ENCODE measurements around the gene SYT9. TPM values are rescaled to one million over a fixed set of nuclear protein-coding genes. Genes with fewer than 3 reads are reported as not detected.

The SYT9 gene
- total and polyA plus RNA-seq, 2 experiments from 2014 or later, result not detected

DNA sequence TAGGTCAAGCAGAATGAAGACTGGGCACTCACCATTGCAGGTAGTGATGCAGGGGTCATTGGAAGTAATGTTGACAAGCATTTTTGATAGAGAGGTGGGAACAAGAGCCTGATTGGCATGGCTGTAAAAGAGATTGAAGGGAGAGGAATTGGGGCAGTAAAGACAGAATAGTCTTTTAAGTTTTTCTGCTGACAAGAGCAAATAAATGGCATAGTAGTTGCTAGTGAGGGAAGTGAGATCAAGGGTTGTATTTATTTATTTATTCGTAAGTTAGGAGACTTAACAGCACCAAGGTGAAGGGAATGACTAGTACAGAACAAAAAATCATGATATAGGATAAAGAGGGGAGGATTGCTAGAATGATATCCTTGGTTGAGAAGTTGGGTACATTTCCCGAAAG is 11.0 kb downstream of the SYT9 start:
- no peak for DNase-seq
- in situ Hi-C loops (cut with MboI), result no loop called here
- H4K20me1 ChIP-seq (ENCODE audit: insufficient read depth), result no peaks in the 10 kb centered on the region
- no peaks in the 10 kb centered on the region for H3K9me3 ChIP-seq (ENCODE audit: low read depth)
- no peaks in the 10 kb centered on the region for H3K4me1 ChIP-seq (ENCODE audit: insufficient read depth)
- no peaks in the 10 kb centered on the region for H3K79me2 ChIP-seq (ENCODE audit: insufficient read depth)
- H3K36me3 ChIP-seq (ENCODE audit: low read depth), result no peaks in the 10 kb centered on the region
- H3K27ac ChIP-seq, result no peak overlapping the region
- H3K4me3 ChIP-seq, result no peak overlapping the region
- no peak overlapping the region for H3K9ac ChIP-seq
- no peaks in the 10 kb centered on the region for H3F3A ChIP-seq (ENCODE audit: insufficient read depth)
- WGBS, 2 experiments (ENCODE audit: low coverage in 1 of 2, low lambda C conversion rate in 2 of 2, missing lambda C conversion rate in 2 of 2), result 10 to 19% methylated on average over 2 of the region's 2 CpGs
- H2AFZ ChIP-seq, result no peak overlapping the region
- TF ChIP-seq EZH2phosphoT487 (IDR thresholded peaks at IDR 0.05; ENCODE audit: insufficient read depth, low read depth) (no peak), EZH2 (IDR thresholded peaks at IDR 0.05; ENCODE audit: insufficient read depth, poor library complexity, severe bottlenecking) (no peak)
- no peaks in the 10 kb centered on the region for H3K9me2 ChIP-seq (ENCODE audit: insufficient read depth)
- H3K27me3 ChIP-seq (replicated peaks; ENCODE audit: insufficient read depth), result no peaks in the 10 kb centered on the region
- H3K4me2 ChIP-seq (ENCODE audit: unreplicated experiment), result no peak overlapping the region

DNA sequence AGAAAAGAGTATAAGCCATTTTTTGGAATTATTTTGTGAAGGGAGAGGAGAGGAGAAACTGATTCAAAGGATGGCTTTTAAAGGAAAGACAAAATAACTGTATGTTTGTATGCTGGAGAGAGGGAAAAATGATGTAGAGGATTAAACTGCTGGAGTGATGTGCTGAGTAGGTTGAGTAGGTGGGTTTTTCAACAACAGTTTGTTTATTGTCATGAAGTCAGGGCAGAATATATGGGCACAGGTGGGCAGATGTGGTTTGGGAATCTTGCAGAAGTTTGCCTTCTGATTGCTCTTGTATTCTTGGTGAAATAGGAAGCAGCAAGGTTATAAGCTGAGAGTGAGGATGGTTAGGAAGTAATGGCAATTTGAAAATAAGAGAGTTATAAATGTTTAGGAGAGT is 12.1 kb downstream of the SYT9 start:
- no peak for TF ChIP-seq EZH2 (IDR thresholded peaks at IDR 0.05; ENCODE audit: insufficient read depth, poor library complexity, severe bottlenecking)
- TF ChIP-seq EZH2phosphoT487 (IDR thresholded peaks at IDR 0.05; ENCODE audit: insufficient read depth, low read depth), result no peak
- Histone ChIP-seq H3K4me3 (no peak overlapping the region), H3K9me3 (ENCODE audit: low read depth) (no peaks in the 10 kb centered on the region), H3K36me3 (ENCODE audit: low read depth) (no peaks in the 10 kb centered on the region), H3K79me2 (ENCODE audit: insufficient read depth) (no peaks in the 10 kb centered on the region), H3K4me2 (ENCODE audit: unreplicated experiment) (no peak overlapping the region), H3K9ac (no peak overlapping the region), H3F3A (ENCODE audit: insufficient read depth) (no peaks in the 10 kb centered on the region), H2AFZ (no peak overlapping the region), H3K27ac (no peak overlapping the region), H4K20me1 (ENCODE audit: insufficient read depth) (no peaks in the 10 kb centered on the region), H3K27me3 (replicated peaks; ENCODE audit: insufficient read depth) (no peaks in the 10 kb centered on the region), H3K9me2 (ENCODE audit: insufficient read depth) (no peaks in the 10 kb centered on the region), H3K4me1 (ENCODE audit: insufficient read depth) (no peaks in the 10 kb centered on the region)
- in situ Hi-C loops (cut with MboI), result no loop called here
- DNase-seq, result no peak

DNA sequence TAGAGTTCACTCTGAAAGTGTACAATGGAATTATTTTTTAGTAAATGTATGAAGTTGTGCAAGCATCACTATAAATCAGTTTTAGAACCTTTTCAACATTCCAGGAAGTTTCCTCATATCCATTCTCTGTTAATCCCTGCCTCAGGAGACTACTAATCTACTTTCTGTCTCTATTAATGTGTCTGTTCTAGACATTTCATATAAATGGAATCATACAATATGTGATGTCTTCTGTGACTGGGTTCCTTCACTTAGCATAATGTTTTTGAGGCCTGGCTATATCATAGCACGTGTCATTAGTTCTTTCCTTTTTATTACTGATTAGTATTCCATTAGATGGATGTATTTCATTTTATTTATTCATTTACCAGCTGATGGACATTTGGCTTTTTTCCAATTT is 17.1 kb downstream of the SYT9 start:
- Histone ChIP-seq H3K4me3 (no peak overlapping the region), H3K79me2 (ENCODE audit: insufficient read depth) (no peaks in the 10 kb centered on the region), H2AFZ (no peak overlapping the region), H3K9ac (no peak overlapping the region), H3K4me2 (ENCODE audit: unreplicated experiment) (no peak overlapping the region), H3K9me2 (ENCODE audit: insufficient read depth) (no peaks in the 10 kb centered on the region), H3K9me3 (ENCODE audit: low read depth) (no peaks in the 10 kb centered on the region), H3K4me1 (ENCODE audit: insufficient read depth) (no peaks in the 10 kb centered on the region), H3F3A (ENCODE audit: insufficient read depth) (no peaks in the 10 kb centered on the region), H3K36me3 (ENCODE audit: low read depth) (no peaks in the 10 kb centered on the region), H3K27me3 (replicated peaks; ENCODE audit: insufficient read depth) (no peaks in the 10 kb centered on the region), H4K20me1 (ENCODE audit: insufficient read depth) (no peaks in the 10 kb centered on the region), H3K27ac (no peak overlapping the region)
- in situ Hi-C loops (cut with MboI), result no loop called here
- TF ChIP-seq EZH2 (IDR thresholded peaks at IDR 0.05; ENCODE audit: insufficient read depth, poor library complexity, severe bottlenecking) (no peak), EZH2phosphoT487 (IDR thresholded peaks at IDR 0.05; ENCODE audit: insufficient read depth, low read depth) (no peak)
- DNase-seq, result no peak
- WGBS, 2 experiments (ENCODE audit: low coverage in 1 of 2, low lambda C conversion rate in 2 of 2, missing lambda C conversion rate in 2 of 2), result 13 to 20% methylated on average over 1 of the region's 1 CpG

DNA sequence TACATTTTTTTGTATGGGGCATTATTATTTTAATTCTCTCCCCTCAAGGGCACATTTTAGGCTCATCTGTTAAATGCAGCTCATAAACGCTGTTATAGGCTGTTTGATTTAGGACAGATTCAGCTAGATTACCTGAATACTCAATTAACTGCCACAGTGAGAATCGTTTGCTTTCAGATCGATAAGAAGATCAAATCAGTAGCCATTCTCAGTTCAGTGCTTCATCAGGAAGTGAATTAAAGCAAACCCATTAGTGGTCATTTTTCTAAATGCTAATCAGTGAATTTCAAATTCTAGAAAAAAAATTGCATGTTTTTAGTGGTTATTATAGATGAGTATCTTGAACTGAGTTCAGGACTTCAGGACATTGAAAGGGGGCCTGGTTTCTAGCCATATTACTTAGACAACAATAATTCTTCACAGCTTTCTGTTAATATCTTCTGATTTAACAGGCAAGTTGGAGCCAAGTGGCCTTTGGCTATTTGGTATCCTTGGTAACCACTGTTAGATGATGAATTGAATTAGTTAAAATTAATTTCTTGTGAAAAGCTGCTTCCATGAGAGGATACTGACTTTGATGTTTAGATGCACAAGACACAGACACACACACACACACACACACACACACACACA is 18.6 kb downstream of the SYT9 start:
- no peaks in the 10 kb centered on the region for H3K36me3 ChIP-seq (ENCODE audit: low read depth)
- no peak overlapping the region for H3K9ac ChIP-seq
- H3K79me2 ChIP-seq (ENCODE audit: insufficient read depth), result no peaks in the 10 kb centered on the region
- TF ChIP-seq EZH2 (IDR thresholded peaks at IDR 0.05; ENCODE audit: insufficient read depth, poor library complexity, severe bottlenecking) (no peak), EZH2phosphoT487 (IDR thresholded peaks at IDR 0.05; ENCODE audit: insufficient read depth, low read depth) (no peak)
- no peak overlapping the region for H3K4me3 ChIP-seq
- H3K4me1 ChIP-seq (ENCODE audit: insufficient read depth), result no peaks in the 10 kb centered on the region
- H3K27ac ChIP-seq, result no peak overlapping the region
- H3K4me2 ChIP-seq (ENCODE audit: unreplicated experiment), result no peak overlapping the region
- no peak for DNase-seq
- in situ Hi-C loops (cut with MboI), result no loop called here
- H3K9me3 ChIP-seq (ENCODE audit: low read depth), result no peaks in the 10 kb centered on the region
- no peaks in the 10 kb centered on the region for H3F3A ChIP-seq (ENCODE audit: insufficient read depth)
- H3K9me2 ChIP-seq (ENCODE audit: insufficient read depth), result no peaks in the 10 kb centered on the region
- no peaks in the 10 kb centered on the region for H4K20me1 ChIP-seq (ENCODE audit: insufficient read depth)
- H2AFZ ChIP-seq, result no peak overlapping the region
- no peaks in the 10 kb centered on the region for H3K27me3 ChIP-seq (replicated peaks; ENCODE audit: insufficient read depth)
- WGBS, 2 experiments (ENCODE audit: low coverage in 1 of 2, low lambda C conversion rate in 2 of 2, missing lambda C conversion rate in 2 of 2), result 52 to 60% methylated on average over 3 of the region's 3 CpGs

DNA sequence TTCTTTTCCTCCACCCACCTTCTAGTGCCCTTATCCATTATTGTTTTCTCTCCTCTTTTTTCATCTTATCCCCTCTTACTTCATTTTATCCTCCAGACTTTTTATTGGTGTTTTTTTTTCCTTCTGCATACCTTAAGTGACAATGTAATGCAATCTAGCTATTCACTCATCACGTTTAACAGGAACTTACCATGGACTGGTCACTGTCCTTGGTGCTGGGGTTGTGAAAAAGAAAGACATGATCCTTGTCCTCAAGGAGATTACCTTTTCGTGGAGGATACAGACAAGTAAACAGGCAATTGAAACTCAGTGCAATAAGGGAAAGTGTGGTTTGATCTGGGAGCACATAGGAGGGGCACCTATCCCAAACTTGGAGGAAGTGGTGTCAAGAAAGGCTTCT is 20.7 kb downstream of the SYT9 start:
- H2AFZ ChIP-seq, result no peak overlapping the region
- 30 to 32% methylated on average over 2 of the region's 2 CpGs for WGBS, 2 experiments (ENCODE audit: low coverage in 1 of 2, low lambda C conversion rate in 2 of 2, missing lambda C conversion rate in 2 of 2)
- DNase-seq, result peak; percentile 5
- H3K27ac ChIP-seq, result no peak overlapping the region
- in situ Hi-C loops (cut with MboI), result no loop called here
- no peaks in the 10 kb centered on the region for H3K4me1 ChIP-seq (ENCODE audit: insufficient read depth)
- no peak overlapping the region for H3K4me2 ChIP-seq (ENCODE audit: unreplicated experiment)
- H3K4me3 ChIP-seq, result no peak overlapping the region
- H3K36me3 ChIP-seq (ENCODE audit: low read depth), result no peaks in the 10 kb centered on the region
- no peaks in the 10 kb centered on the region for H4K20me1 ChIP-seq (ENCODE audit: insufficient read depth)
- no peak overlapping the region for H3K9ac ChIP-seq
- no peak for TF ChIP-seq EZH2phosphoT487 (IDR thresholded peaks at IDR 0.05; ENCODE audit: insufficient read depth, low read depth)
- no peaks in the 10 kb centered on the region for H3K79me2 ChIP-seq (ENCODE audit: insufficient read depth)
- H3K27me3 ChIP-seq (replicated peaks; ENCODE audit: insufficient read depth), result no peaks in the 10 kb centered on the region
- H3F3A ChIP-seq (ENCODE audit: insufficient read depth), result no peaks in the 10 kb centered on the region
- H3K9me2 ChIP-seq (ENCODE audit: insufficient read depth), result no peaks in the 10 kb centered on the region
- H3K9me3 ChIP-seq (ENCODE audit: low read depth), result no peaks in the 10 kb centered on the region
